AG10803 (cell line): ENCODE measurements around the gene ZBTB16.

Experiments used
- DNase-seq: peaks from one replicate; pipeline ENCODE4 v3.0.0; 2010; ENCODE audit warnings: low read depth
- H3K4me3 ChIP-seq: 2 replicates; pipeline ENCODE4 v1.5.1; 2011; ENCODE audit warnings: mild to moderate bottlenecking, low read length, control low read depth
- TF ChIP-seq, protein P1 (sequence below): conservative IDR thresholded peaks from 2 replicates; pipeline ENCODE4 v1.5.1; 2011; ENCODE audit warnings: mild to moderate bottlenecking, low read length, control low read depth, inconsistent platforms

Gene ZBTB16

DNA sequence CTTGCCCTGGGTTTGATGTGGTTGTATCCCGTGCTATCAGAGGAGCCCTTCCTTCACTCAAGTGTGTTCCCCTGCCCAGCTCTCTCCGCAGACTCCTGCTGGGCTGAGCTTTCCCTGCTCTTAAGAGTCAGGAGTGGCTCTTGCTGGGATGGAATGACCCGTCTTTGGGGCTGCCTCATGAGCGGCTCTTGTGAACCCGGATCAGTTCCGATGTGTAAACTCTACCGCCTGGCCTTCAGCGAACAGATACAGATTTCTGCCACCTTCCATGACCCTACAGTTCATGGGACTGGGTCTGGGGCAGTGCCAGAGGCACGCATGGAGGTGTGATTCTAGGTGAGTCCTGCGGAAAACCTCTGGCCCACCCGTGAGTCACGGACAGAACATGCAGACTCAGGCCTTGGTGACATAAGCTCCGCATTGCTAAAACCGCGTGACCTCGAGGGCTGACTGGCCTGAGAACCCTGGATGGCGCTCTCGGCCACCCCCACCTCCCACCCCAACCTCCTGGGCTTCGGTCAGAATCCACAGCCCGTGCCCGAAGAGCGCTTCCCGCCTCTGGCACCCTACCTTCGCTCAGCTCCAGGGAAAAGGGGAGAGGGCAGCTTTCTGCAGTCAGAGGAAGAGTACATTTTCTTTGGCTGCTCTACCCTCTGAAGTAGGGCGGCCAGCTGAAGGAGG, 1.3 kb upstream of the ZBTB16 start:
- TF ChIP-seq, protein P1, sequence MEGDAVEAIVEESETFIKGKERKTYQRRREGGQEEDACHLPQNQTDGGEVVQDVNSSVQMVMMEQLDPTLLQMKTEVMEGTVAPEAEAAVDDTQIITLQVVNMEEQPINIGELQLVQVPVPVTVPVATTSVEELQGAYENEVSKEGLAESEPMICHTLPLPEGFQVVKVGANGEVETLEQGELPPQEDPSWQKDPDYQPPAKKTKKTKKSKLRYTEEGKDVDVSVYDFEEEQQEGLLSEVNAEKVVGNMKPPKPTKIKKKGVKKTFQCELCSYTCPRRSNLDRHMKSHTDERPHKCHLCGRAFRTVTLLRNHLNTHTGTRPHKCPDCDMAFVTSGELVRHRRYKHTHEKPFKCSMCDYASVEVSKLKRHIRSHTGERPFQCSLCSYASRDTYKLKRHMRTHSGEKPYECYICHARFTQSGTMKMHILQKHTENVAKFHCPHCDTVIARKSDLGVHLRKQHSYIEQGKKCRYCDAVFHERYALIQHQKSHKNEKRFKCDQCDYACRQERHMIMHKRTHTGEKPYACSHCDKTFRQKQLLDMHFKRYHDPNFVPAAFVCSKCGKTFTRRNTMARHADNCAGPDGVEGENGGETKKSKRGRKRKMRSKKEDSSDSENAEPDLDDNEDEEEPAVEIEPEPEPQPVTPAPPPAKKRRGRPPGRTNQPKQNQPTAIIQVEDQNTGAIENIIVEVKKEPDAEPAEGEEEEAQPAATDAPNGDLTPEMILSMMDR: no peak
- DNase-seq: no peak
- no peak overlapping the region for H3K4me3 ChIP-seq

DNA sequence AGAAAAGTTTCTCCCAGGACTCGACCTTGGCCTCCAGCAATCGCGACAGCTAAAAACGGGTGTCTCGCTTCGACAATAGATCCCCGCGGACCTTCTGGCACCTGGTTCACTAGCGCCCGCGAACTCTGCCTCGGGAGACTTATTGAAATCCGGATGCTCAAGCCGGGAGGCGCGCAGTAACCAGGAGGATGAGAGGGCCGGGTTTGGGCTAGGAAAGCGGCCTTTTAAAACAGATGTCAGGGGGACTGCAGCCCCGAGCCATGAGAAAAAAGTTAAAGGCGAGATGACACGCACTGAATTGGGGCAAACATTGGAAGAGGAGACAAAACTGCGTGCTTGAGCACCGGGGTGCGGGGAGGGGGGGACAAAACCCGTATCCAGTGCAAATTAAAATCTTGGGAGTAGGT, 637 bp upstream of the ZBTB16 start:
- TF ChIP-seq, protein P1: no peak
- no peak overlapping the region for H3K4me3 ChIP-seq
- DNase-seq: no peak

DNA sequence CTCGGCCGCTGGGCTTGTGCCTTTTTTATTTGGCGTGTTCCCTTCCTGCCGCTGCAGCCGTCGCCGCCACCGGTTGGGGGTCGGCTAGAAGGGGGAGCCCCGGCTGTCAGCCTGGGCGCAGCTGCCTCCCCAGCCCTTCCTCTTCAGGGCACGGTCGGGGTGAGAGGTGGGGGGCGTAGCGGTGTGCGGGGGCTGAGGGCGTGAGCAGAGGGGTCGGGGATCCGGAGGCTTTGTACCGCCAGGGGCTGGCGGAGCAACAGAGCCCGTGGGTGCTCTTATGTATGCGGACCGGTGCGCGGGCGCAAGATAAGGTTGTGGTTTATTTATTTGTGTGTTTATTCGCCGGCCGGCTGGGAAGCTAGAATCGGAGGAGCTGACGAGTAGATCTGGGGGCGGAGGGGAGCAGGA, 477 bp downstream of the ZBTB16 start:
- DNase-seq: no peak
- TF ChIP-seq, protein P1: no peak
- H3K4me3 ChIP-seq: peak overlapping the region; percentile 63

DNA sequence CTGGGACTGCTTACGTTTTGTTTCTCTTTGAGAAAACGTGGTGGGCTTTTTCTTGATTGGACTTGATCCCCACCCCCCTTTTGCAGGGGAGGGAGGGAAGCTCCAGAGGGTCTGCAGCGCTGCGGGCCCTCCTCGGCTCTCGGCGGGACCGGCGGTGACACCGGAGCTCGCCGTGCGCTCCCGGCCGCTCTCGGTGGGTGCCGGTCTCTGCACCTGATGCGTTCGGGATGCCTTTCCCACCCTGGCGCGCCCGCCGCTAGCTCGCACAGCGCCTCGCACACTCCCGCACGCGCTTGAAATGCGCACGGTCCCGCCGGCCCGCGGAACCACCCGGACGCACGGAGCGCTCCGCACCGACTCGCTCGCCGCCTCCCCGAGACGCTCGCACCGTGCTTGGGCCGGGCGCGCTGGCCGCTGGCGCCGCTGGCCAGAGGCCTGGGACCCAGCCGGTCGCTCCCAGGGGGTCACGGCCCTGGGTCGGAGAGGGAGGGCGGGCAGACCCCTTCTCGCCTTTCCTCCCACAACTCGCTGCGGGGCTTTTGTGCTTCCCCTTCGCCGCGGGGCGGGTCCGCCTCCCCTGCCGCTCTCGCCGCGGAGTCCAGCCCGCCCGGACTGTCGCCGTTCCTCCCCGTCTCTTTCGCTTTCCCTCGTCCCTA, 1.0 kb downstream of the ZBTB16 start:
- no peak for DNase-seq
- peak overlapping the region; percentile 63 for H3K4me3 ChIP-seq
- TF ChIP-seq, protein P1: no peak

DNA sequence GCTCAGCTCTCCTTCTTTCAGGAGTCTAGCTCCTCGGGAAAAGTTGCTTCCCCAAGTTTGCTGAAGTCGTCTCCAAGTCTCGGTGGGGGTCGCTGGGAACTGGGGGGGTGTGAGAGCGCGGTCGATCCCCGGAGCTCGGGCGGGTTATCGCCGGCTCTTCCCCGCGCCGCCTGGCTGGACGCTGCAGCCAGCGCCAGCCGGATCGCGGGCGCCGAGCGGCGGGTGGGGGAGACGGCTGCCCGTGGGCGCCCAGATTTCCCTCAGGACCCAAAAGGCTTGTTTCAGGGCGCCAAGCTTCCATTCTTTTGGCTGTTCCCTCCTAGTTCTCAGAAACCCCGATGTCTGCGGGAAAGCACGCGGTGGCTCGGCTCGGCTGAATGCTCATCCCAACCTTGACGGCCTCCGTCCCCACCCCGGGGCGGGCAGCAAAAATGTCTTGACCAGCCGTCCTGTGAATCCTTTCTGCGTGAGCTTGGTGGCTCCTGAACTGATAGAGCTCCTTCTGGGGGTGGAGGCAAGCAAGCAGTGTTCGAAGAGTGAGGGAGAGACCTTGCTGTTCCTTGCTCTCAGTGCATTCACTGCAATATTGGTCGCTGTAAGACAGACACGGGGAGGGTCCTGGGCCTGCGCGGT, 1.7 kb downstream of the ZBTB16 start:
- TF ChIP-seq, protein P1: no peak
- peak overlapping the region; percentile 63 for H3K4me3 ChIP-seq
- no peak for DNase-seq

DNA sequence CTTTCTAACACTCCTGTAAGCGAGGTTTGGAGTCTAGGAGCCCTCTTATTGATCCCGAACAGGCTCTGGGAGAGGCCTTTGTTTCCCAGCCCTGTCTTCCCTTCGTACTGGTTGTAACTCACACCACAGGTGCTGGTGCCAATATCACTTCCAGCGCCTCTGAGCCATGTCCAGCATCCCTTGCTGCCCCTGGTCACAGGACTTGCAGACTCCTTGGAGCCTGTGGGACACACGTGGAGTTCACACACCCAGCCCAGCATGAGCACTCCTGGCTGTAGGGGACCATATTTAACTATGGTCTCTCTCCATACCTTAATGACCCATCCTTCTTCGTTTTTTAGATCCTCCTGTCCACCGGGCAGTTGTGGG, 2.2 kb downstream of the ZBTB16 start:
- peak overlapping the region; percentile 63 for H3K4me3 ChIP-seq
- no peak for DNase-seq
- TF ChIP-seq, protein P1: no peak

DNA sequence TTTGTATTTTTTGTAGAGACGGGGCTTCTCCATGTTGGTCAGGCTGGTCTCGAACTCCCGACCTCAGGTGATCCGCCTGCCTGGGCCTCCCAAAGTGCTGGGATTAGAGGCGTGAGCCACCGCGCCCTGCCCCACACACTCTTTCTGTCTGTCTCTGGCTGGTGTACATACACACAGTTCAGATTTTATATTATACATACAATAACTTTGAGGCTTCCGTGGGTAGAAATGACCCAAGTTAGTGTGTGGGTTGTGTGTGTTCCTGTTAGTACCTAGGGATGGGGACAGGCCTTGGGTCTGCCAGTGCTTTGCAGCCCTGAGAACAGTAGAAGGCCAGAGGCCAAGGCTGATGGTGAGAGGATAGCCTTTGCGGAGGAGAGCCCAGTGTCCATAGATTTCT, 2.8 kb downstream of the ZBTB16 start:
- TF ChIP-seq, protein P1: no peak
- no peak for DNase-seq
- no peak overlapping the region for H3K4me3 ChIP-seq
